WTC11 (cell line): ENCODE data around the gene TNIP1. TPM values are rescaled to one million over a fixed set of nuclear protein-coding genes. Genes with fewer than 3 reads are reported as not detected.

Experiments used
- ATAC-seq: fragments of 200-7000 bp; cut with Tn5 transposase; 2 replicates; pipeline ENCODE4 v1.10.0; 2021; ENCODE audit warnings: mild to moderate bottlenecking, moderate library complexity
- CTCF ChIA-PET: fragments of 300-600 bp; sonication (Branson Sonifier 250); formaldehyde crosslinking; loops from one replicate; lab custom pipeline; 2021; ENCODE audit warnings: antibody characterized with exemption; lab: Charles Lee
- POLR2A ChIA-PET: fragments of 350-600 bp; sonication (Branson Sonifier 250); formaldehyde crosslinking; loops from one replicate; lab custom pipeline; 2021; ENCODE audit warnings: antibody characterized with exemption; lab: Charles Lee
- DNase-seq: peaks from one replicate; pipeline ENCODE4 v3.0.0; 2021; ENCODE audit warnings: low spot score
- H3K27ac Mint-ChIP-seq: 2 replicates; pipeline ENCODE4 v1.8.0; 2021; ENCODE audit warnings: mixed read lengths
- H3K27me3 Mint-ChIP-seq: 2 replicates; pipeline ENCODE4 v1.8.0; 2021; ENCODE audit warnings: low read depth, mild to moderate bottlenecking, moderate library complexity, mixed read lengths
- H3K36me3 Mint-ChIP-seq: 2 replicates; pipeline ENCODE4 v1.8.0; 2021; ENCODE audit warnings: mixed read lengths
- H3K4me1 Mint-ChIP-seq: 2 replicates; pipeline ENCODE4 v1.8.0; 2022; ENCODE audit warnings: mixed read lengths
- H3K4me3 Mint-ChIP-seq: 2 replicates; pipeline ENCODE4 v1.8.0; 2021; ENCODE audit warnings: mild to moderate bottlenecking, moderate library complexity, mixed read lengths
- H3K9me3 Mint-ChIP-seq: 2 replicates; pipeline ENCODE4 v1.8.0; 2021; ENCODE audit warnings: mixed read lengths
- ATF1 ChIP-seq: sonication (generic); formaldehyde crosslinking; IDR thresholded peaks from 2 replicates; pipeline ENCODE4 v1.8.1; 2023; ENCODE audit warnings: mild to moderate bottlenecking, moderate library complexity, missing genetic modification reagents
- ATF3 ChIP-seq: sonication (generic); formaldehyde crosslinking; conservative IDR thresholded peaks from 2 replicates; pipeline ENCODE4 v1.8.1; 2022; ENCODE audit warnings: mild to moderate bottlenecking, missing genetic modification reagents
- ATF6 ChIP-seq: sonication (generic); formaldehyde crosslinking; IDR thresholded peaks from 2 replicates; pipeline ENCODE4 v1.8.1; 2023; ENCODE audit warnings: mild to moderate bottlenecking, missing genetic modification reagents
- CBFB ChIP-seq: sonication (generic); formaldehyde crosslinking; IDR thresholded peaks from 2 replicates; pipeline ENCODE4 v1.8.1; 2022; ENCODE audit warnings: mild to moderate bottlenecking, low read depth, missing genetic modification reagents
- CTCF ChIP-seq: fragments of 200-600 bp; IDR thresholded peaks from 2 replicates; pipeline ENCODE4 v1.8.0; 2022; ENCODE audit warnings: antibody characterized with exemption
- ELF4 ChIP-seq: sonication (generic); formaldehyde crosslinking; IDR thresholded peaks from 2 replicates; pipeline ENCODE4 v1.8.1; 2022; ENCODE audit warnings: low read depth, mild to moderate bottlenecking, moderate library complexity, missing genetic modification reagents
- ERG ChIP-seq: fragments of 250-450 bp; sonication (Bioruptor Pico); IDR thresholded peaks from 2 replicates; pipeline ENCODE4 v1.8.0; 2021; ENCODE audit warnings: mild to moderate bottlenecking
- ETV6 ChIP-seq: sonication (generic); formaldehyde crosslinking; IDR thresholded peaks from 2 replicates; pipeline ENCODE4 v1.8.1; 2022; ENCODE audit warnings: mild to moderate bottlenecking, missing genetic modification reagents
- GABPB1 ChIP-seq: sonication (generic); formaldehyde crosslinking; IDR thresholded peaks from 2 replicates; pipeline ENCODE4 v1.8.1; 2023; ENCODE audit warnings: mild to moderate bottlenecking, missing genetic modification reagents
- GRHL2 ChIP-seq: fragments of 250-450 bp; sonication (Bioruptor Pico); IDR thresholded peaks from 2 replicates; pipeline ENCODE4 v1.8.0; 2022; ENCODE audit warnings: mild to moderate bottlenecking, moderate library complexity; ENCODE audit not compliant: insufficient replicate concordance, severe bottlenecking
- HMGXB4 ChIP-seq: sonication (generic); formaldehyde crosslinking; IDR thresholded peaks from 2 replicates; pipeline ENCODE4 v1.8.1; 2023; ENCODE audit warnings: mild to moderate bottlenecking, moderate library complexity, missing genetic modification reagents
- IRF1 ChIP-seq: sonication (generic); formaldehyde crosslinking; IDR thresholded peaks from 2 replicates; pipeline ENCODE4 v1.8.0; 2023; ENCODE audit warnings: missing genetic modification reagents
- MAX ChIP-seq: sonication (generic); formaldehyde crosslinking; IDR thresholded peaks from 2 replicates; pipeline ENCODE4 v1.8.0; 2022; ENCODE audit warnings: mild to moderate bottlenecking, missing genetic modification reagents
- NFATC4 ChIP-seq: fragments of 250-450 bp; sonication (Bioruptor Pico); IDR thresholded peaks from 2 replicates; pipeline ENCODE4 v1.9.0; 2021; ENCODE audit warnings: mild to moderate bottlenecking
- NFE2L1 ChIP-seq: sonication (generic); formaldehyde crosslinking; IDR thresholded peaks from 2 replicates; pipeline ENCODE4 v1.8.1; 2023; ENCODE audit warnings: missing genetic modification reagents
- PRRX2 ChIP-seq: fragments of 250-450 bp; sonication (Bioruptor Pico); IDR thresholded peaks from 2 replicates; pipeline ENCODE4 v1.8.0; 2021; ENCODE audit warnings: mild to moderate bottlenecking
- RELA ChIP-seq: sonication (generic); formaldehyde crosslinking; IDR thresholded peaks from 2 replicates; pipeline ENCODE4 v1.8.1; 2022; ENCODE audit warnings: missing genetic modification reagents, mild to moderate bottlenecking, borderline replicate concordance
- SMAD3 ChIP-seq: sonication (generic); formaldehyde crosslinking; IDR thresholded peaks from 2 replicates; pipeline ENCODE4 v1.8.0; 2022; ENCODE audit warnings: missing genetic modification reagents, mild to moderate bottlenecking, borderline replicate concordance
- USF1 ChIP-seq: sonication (generic); formaldehyde crosslinking; IDR thresholded peaks from 2 replicates; pipeline ENCODE4 v1.8.0; 2022; ENCODE audit warnings: mild to moderate bottlenecking, missing genetic modification reagents
- ZNF138 ChIP-seq: sonication (generic); formaldehyde crosslinking; conservative IDR thresholded peaks from 2 replicates; pipeline ENCODE4 v1.8.1; 2022; ENCODE audit warnings: mild to moderate bottlenecking, moderate library complexity, missing genetic modification reagents
- ZNF232 ChIP-seq: sonication (generic); formaldehyde crosslinking; IDR thresholded peaks from 2 replicates; pipeline ENCODE4 v1.8.0; 2022; ENCODE audit warnings: mild to moderate bottlenecking, missing genetic modification reagents
- ZNF263 ChIP-seq: sonication (generic); formaldehyde crosslinking; IDR thresholded peaks from 2 replicates; pipeline ENCODE4 v1.8.1; 2022; ENCODE audit warnings: low read depth, mild to moderate bottlenecking, moderate library complexity, missing genetic modification reagents
- ZNF416 ChIP-seq: fragments of 250-450 bp; sonication (Bioruptor Pico); IDR thresholded peaks from 2 replicates; pipeline ENCODE4 v1.9.0; 2021; ENCODE audit warnings: mild to moderate bottlenecking, inconsistent platforms
- ZNF423 ChIP-seq: fragments of 250-450 bp; sonication (Bioruptor Pico); IDR thresholded peaks from 2 replicates; pipeline ENCODE4 v2.1.2; 2022; ENCODE audit warnings: mild to moderate bottlenecking, moderate library complexity
- total RNA-seq: library from RNA; stranded (reverse); gene quantifications from 3 replicates; pipeline ENCODE4 v1.2.3, GENCODE V29; 2021

The TNIP1 gene
- total RNA-seq, 1 experiment from 2014 or later = 41.1 TPM

- H3K27ac Mint-ChIP-seq = no peak overlapping the region
- peaks cover 27% of the 10 kb centered on the region for H3K36me3 Mint-ChIP-seq
- peaks cover 17% of the 10 kb centered on the region for H3K4me1 Mint-ChIP-seq
- DNase-seq (no peak), ATAC-seq (no peak)
- no peaks in the 10 kb centered on the region for H3K27me3 Mint-ChIP-seq
- H3K9me3 Mint-ChIP-seq = no peaks in the 10 kb centered on the region
- CTCF ChIA-PET = interaction anchor here (1.9 to 4.5 kb wide), 3 partner anchors 14 to 51 kb away, joined by 6 to 37 read pairs (median 15); no protein-coding TSS in a partner anchor
- H3K4me3 Mint-ChIP-seq = no peak overlapping the region
- TF ChIP-seq MAX (CRISPR knock-in tag) = no peak
- TF ChIP-seq ZNF423 (CRISPR knock-in tag) = no peak
- no peak for TF ChIP-seq CBFB (CRISPR knock-in tag)
- TF ChIP-seq PRRX2 = no peak
- TF ChIP-seq HMGXB4 (CRISPR knock-in tag) = no peak
- no peak for TF ChIP-seq RELA (CRISPR knock-in tag)
- no peak for TF ChIP-seq ERG (CRISPR knock-in tag)
- no peak for TF ChIP-seq IRF1 (CRISPR knock-in tag)
- TF ChIP-seq ZNF263 = no peak
- TF ChIP-seq ZNF138 (CRISPR knock-in tag) = no peak
- no peak for TF ChIP-seq ZNF232 (CRISPR knock-in tag)
- no peak for TF ChIP-seq SMAD3
- no peak for TF ChIP-seq NFATC4 (CRISPR knock-in tag)
- TF ChIP-seq ZNF416 = no peak
- TF ChIP-seq ETV6 (CRISPR knock-in tag) = no peak
- TF ChIP-seq NFE2L1 (CRISPR knock-in tag) = no peak
- TF ChIP-seq, all 79 proteins: peak for 0
- POLR2A ChIA-PET = no interaction called here
Observed at GRCh38 chr5:151064916-151065499, 15.8 kb downstream of the TNIP1 start.

GRCh38 chr5:151063142-151063989, 17.5 kb downstream of the TNIP1 start:
- Mint-ChIP-seq H3K9me3 (no peaks in the 10 kb centered on the region), H3K36me3 (peaks cover 27% of the 10 kb centered on the region), H3K27ac (no peak overlapping the region), H3K27me3 (no peaks in the 10 kb centered on the region), H3K4me3 (no peak overlapping the region), H3K4me1 (peaks cover 17% of the 10 kb centered on the region)
- DNase-seq (no peak), ATAC-seq (no peak)
- POLR2A ChIA-PET = interaction anchor here (0.9 kb wide), 1 partner anchor 23 kb away, joined by 3 read pairs; no protein-coding TSS in a partner anchor
- CTCF ChIA-PET = interaction anchor here (1.1 to 4.5 kb wide), 4 partner anchors 12 to 101 kb away, joined by 3 to 37 read pairs (median 10); no protein-coding TSS in a partner anchor
- TF ChIP-seq GABPB1 (CRISPR knock-in tag) = no peak
- no peak for TF ChIP-seq ATF3 (CRISPR knock-in tag)
- TF ChIP-seq ELF4 (CRISPR knock-in tag) = no peak
- no peak for TF ChIP-seq GRHL2 (CRISPR knock-in tag)
- no peak for TF ChIP-seq ZNF232 (CRISPR knock-in tag)
- no peak for TF ChIP-seq CTCF
- TF ChIP-seq ERG (CRISPR knock-in tag) = no peak
- no peak for TF ChIP-seq ATF6 (CRISPR knock-in tag)
- no peak for TF ChIP-seq USF1
- no peak for TF ChIP-seq ATF1 (CRISPR knock-in tag)
